Caco-2 (cell line): Measurements from ENCODE around the gene SLC17A7. TPM values are rescaled to one million over a fixed set of nuclear protein-coding genes. Genes with fewer than 3 reads are reported as not detected.

Source experiments
- BruUV-seq: library from RNA; stranded (reverse); fragments of 400-500 nt; replicated peaks from 2 replicates; lab custom pipeline; 2021; lab: Mats Ljungman, UMichigan
- CTCF ChIA-PET: fragments of 300-600 bp; sonication (Branson Sonifier 250); formaldehyde crosslinking; loops from one replicate; lab custom pipeline; 2022; ENCODE audit warnings: antibody characterized with exemption; lab: Charles Lee
- POLR2A ChIA-PET: fragments of 300-600 bp; sonication (Branson Sonifier 250); formaldehyde crosslinking; loops from one replicate; lab custom pipeline; 2022; ENCODE audit warnings: antibody characterized with exemption; lab: Charles Lee
- DNase-seq, 2 experiments: peaks; one replicate each; pipeline versions ENCODE4 v3.0.0 to v3.0.0-alpha.2; 2020 to 2022
- H3K27me3 ChIP-seq: replicated peaks from 2 replicates; pipeline ENCODE4 v1.6.0; 2011; ENCODE audit warnings: low read length; ENCODE audit not compliant: control insufficient read depth, insufficient read depth
- H3K36me3 ChIP-seq: 2 replicates; pipeline ENCODE4 v1.5.1; 2011; ENCODE audit warnings: low read length; ENCODE audit not compliant: control insufficient read depth, insufficient read depth
- H3K4me1 ChIP-seq: fragments of 250-450 bp; sonication (Bioruptor Pico); 2 replicates; pipeline ENCODE4 v1.5.1; 2020; ENCODE audit warnings: mild to moderate bottlenecking
- H3K4me3 ChIP-seq: 2 replicates; pipeline ENCODE4 v1.5.1; 2011; ENCODE audit warnings: low read depth, mild to moderate bottlenecking, control low read depth, low read length
- H3K9me3 ChIP-seq: fragments of 250-450 bp; sonication (Bioruptor Pico); 2 replicates; pipeline ENCODE4 v1.5.1; 2020; ENCODE audit warnings: mild to moderate bottlenecking, moderate library complexity
- H3K27ac Mint-ChIP-seq: one replicate; pipeline ENCODE4 v1.8.0; 2022; ENCODE audit warnings: mixed read lengths; ENCODE audit not compliant: unreplicated experiment
- H3K27me3 Mint-ChIP-seq: one replicate; pipeline ENCODE4 v1.8.0; 2022; ENCODE audit warnings: mixed read lengths; ENCODE audit not compliant: insufficient read depth, unreplicated experiment
- H3K36me3 Mint-ChIP-seq: one replicate; pipeline ENCODE4 v1.8.0; 2022; ENCODE audit warnings: mild to moderate bottlenecking, mixed read lengths; ENCODE audit not compliant: insufficient read depth, unreplicated experiment
- H3K4me1 Mint-ChIP-seq: one replicate; pipeline ENCODE4 v1.8.0; 2022; ENCODE audit warnings: low read depth, mixed read lengths; ENCODE audit not compliant: unreplicated experiment
- H3K4me3 Mint-ChIP-seq: one replicate; pipeline ENCODE4 v1.8.0; 2022; ENCODE audit warnings: mild to moderate bottlenecking, moderate library complexity, mixed read lengths; ENCODE audit not compliant: unreplicated experiment
- H3K9me3 Mint-ChIP-seq: one replicate; pipeline ENCODE4 v1.8.0; 2022; ENCODE audit warnings: mixed read lengths; ENCODE audit not compliant: unreplicated experiment
- CTCF ChIP-seq, 2 experiments: fragments of 200-600 bp in 1 of 2; IDR thresholded peaks; 1 replicate in 1 of 2; 2 replicates in 1 of 2; pipeline versions ENCODE4 v1.5.1 to v1.8.0; 2011 to 2022; ENCODE audit warnings: antibody characterized with exemption in 1 of 2, control low read depth in 1 of 2, inconsistent platforms in 1 of 2, low read depth in 1 of 2, low read length in 1 of 2, mild to moderate bottlenecking in 1 of 2, moderate library complexity in 1 of 2; ENCODE audit not compliant: insufficient read depth in 1 of 2, severe bottlenecking in 1 of 2, unreplicated experiment in 1 of 2
- intact Hi-C: fragments of 100-400 bp; cut with micrococcal nuclease; formaldehyde crosslinking; loops from one replicate; pipeline ENCODE4 v1.10.0; 2022; ENCODE audit not compliant: unreplicated experiment
- total RNA-seq: library from RNA; stranded (reverse); gene quantifications from 2 replicates; pipeline ENCODE4 v1.2.3, GENCODE V29; 2022

SLC17A7 gene
- total RNA-seq, 1 experiment from 2014 or later, result 0.36 TPM

DNA sequence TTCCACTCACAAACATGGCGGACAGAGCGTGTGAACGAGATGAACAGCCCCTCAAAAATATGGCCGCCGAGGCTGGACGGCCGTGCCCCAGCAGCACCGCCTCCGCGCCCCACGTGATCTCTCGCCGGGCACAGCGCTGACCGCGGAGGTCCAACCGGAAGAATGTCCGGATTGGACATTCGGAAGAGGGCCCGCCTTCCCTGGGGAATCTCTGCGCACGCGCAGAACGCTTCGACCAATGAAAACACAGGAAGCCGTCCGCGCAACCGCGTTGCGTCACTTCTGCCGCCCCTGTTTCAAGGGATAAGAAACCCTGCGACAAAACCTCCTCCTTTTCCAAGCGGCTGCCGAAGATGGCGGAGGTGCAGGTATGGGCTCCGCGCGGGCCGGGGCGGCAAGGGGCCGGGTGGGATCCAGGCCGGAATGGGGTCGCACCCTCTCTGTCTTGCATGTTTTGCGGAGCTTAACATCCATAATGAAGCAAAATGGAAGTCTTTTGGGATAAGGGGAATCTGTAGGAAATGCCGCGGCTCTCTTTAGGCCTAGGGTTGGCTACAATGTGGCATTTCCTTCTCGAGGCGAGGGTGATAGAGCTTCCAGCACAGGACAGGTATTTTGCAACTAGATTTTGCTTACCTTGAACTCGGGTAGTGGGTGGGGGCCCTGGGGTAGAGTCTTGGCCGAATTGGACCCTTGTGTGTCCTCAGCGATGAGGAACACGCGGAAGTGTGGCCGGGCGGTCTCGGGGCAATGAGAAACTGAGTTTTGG is 46.1 kb upstream of the SLC17A7 start, which contains the start of gene RPL13A:
TSS of gene RPL13A (plus strand) at position 332 of the 769 bp plus-strand sequence. CDS start at position 354, 22 bp downstream.
- no peaks in the 10 kb centered on the region for H3K9me3 ChIP-seq
- peak within 1 kb of the TSS; percentile 88 for H3K4me3 ChIP-seq
- peaks cover 13% of the 10 kb centered on the region; the same call in 1 of the 2 replicates for H3K4me1 ChIP-seq
- DNase-seq, result peak; percentile 99 to 100
- H3K27ac Mint-ChIP-seq, result peak within 1 kb of the TSS; percentile 99
- H3K4me1 Mint-ChIP-seq, result no peaks in the 10 kb centered on the region
- POLR2A ChIA-PET, result interaction anchor here (0.7 to 1.0 kb wide), 2 partner anchors 34 to 153 kb away, joined by 3 read pairs; partner anchors contain the start of genes ALDH16A1 and RRAS
- H3K36me3 ChIP-seq, result peaks cover 8% of the 10 kb centered on the region
- BruUV-seq, result TSS peak; percentile 72
- intact Hi-C loops, result loop anchor here (1.0 kb wide), 2 partner anchors 9 to 34 kb away; partner anchors contain the start of genes ALDH16A1 and RPS11
- H3K27me3 ChIP-seq, result no peaks in the 10 kb centered on the region
- H3K9me3 Mint-ChIP-seq, result no peaks in the 10 kb centered on the region
- no peak for TF ChIP-seq CTCF (IDR thresholded peaks at IDR 0.05; ENCODE audit: insufficient read depth in 1 of 2, low read depth in 1 of 2, low read length in 1 of 2, severe bottlenecking in 1 of 2, unreplicated experiment in 1 of 2)
- H3K27me3 Mint-ChIP-seq, result no peaks in the 10 kb centered on the region
- H3K36me3 Mint-ChIP-seq, result peaks cover 56% of the 10 kb centered on the region
- peak within 1 kb of the TSS; percentile 97 for H3K4me3 Mint-ChIP-seq
- CTCF ChIA-PET, result no interaction called here

GRCh38 chr19:49486710-49487276 is 45.5 kb upstream of the SLC17A7 start:
- BruUV-seq, result no TSS peak
- peaks cover 13% of the 10 kb centered on the region; the same call in 1 of the 2 replicates for H3K4me1 ChIP-seq
- H3K4me3 Mint-ChIP-seq, result peak overlapping the region; percentile 97
- no peaks in the 10 kb centered on the region for H3K27me3 ChIP-seq
- TF ChIP-seq CTCF (IDR thresholded peaks at IDR 0.05; ENCODE audit: insufficient read depth in 1 of 2, low read depth in 1 of 2, low read length in 1 of 2, severe bottlenecking in 1 of 2, unreplicated experiment in 1 of 2), result peak in 1 of 2 experiments; percentile 28
- ChIA-PET CTCF (no interaction called here), POLR2A (no interaction called here)
- H3K27me3 Mint-ChIP-seq, result no peaks in the 10 kb centered on the region
- no peaks in the 10 kb centered on the region for H3K9me3 ChIP-seq
- DNase-seq, result no peak
- H3K36me3 ChIP-seq, result peaks cover 8% of the 10 kb centered on the region
- H3K27ac Mint-ChIP-seq, result peak overlapping the region; percentile 99
- peak overlapping the region; percentile 23 for H3K4me3 ChIP-seq
- H3K9me3 Mint-ChIP-seq, result no peaks in the 10 kb centered on the region
- intact Hi-C loops, result loop anchor here (1.0 kb wide), 2 partner anchors 10 to 33 kb away; partner anchors contain the start of genes ALDH16A1 and RPS11
- peaks cover 50% of the 10 kb centered on the region for H3K36me3 Mint-ChIP-seq
- no peaks in the 10 kb centered on the region for H3K4me1 Mint-ChIP-seq

DNA sequence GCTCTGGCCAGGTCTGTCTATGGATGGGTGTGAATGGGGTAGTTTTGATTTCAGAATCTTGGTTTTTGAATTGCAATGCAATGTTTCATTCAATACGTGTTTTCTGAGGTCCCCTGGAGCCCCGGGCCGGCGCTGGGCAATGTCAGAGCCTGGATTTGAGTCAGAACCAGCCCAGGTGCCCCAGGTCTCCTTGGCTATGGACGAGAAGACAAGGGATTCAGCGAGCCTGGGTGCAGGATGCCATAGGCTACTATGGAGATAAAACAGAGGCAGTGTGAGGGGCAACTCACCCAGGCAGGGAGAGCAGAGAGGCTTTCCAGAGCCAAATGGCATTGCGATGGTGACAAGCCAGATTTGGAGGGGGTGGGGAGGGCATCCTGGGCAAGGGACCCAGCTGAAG is 44.9 kb upstream of the SLC17A7 start:
- no peak overlapping the region for H3K4me3 ChIP-seq
- no peak for DNase-seq
- ChIA-PET CTCF (no interaction called here), POLR2A (no interaction called here)
- intact Hi-C loops, result no loop called here
- H3K27me3 ChIP-seq, result no peaks in the 10 kb centered on the region
- peak overlapping the region; percentile 13 for H3K4me3 Mint-ChIP-seq
- no peak for TF ChIP-seq CTCF (IDR thresholded peaks at IDR 0.05; ENCODE audit: insufficient read depth in 1 of 2, low read depth in 1 of 2, low read length in 1 of 2, severe bottlenecking in 1 of 2, unreplicated experiment in 1 of 2)
- H3K27ac Mint-ChIP-seq, result peak overlapping the region; percentile 44
- H3K36me3 Mint-ChIP-seq, result peaks cover 44% of the 10 kb centered on the region
- H3K9me3 ChIP-seq, result no peaks in the 10 kb centered on the region
- H3K4me1 ChIP-seq, result peaks cover 13% of the 10 kb centered on the region; the same call in 1 of the 2 replicates
- no TSS peak for BruUV-seq
- H3K27me3 Mint-ChIP-seq, result no peaks in the 10 kb centered on the region
- no peaks in the 10 kb centered on the region for H3K4me1 Mint-ChIP-seq
- peaks cover 8% of the 10 kb centered on the region for H3K36me3 ChIP-seq
- H3K9me3 Mint-ChIP-seq, result no peaks in the 10 kb centered on the region
